SU-DHL-6 (cell line): ENCODE data around the gene ZNF496.

Source experiments
- EZH2phosphoT487 ChIP-seq: fragments of 200-600 bp; sonication (generic), shearing (Covaris generic); conservative IDR thresholded peaks from 2 replicates; pipeline ENCODE4 v1.6.1; 2018; ENCODE audit warnings: mild to moderate bottlenecking, antibody characterized with exemption, low read length, moderate library complexity, mixed read lengths
- TF ChIP-seq, protein P1 (sequence below): fragments of 200-600 bp; sonication (generic); IDR thresholded peaks from one replicate; pipeline ENCODE4 v1.5.1; 2017; ENCODE audit warnings: antibody characterized with exemption, mild to moderate bottlenecking, low read length, moderate library complexity; ENCODE audit not compliant: insufficient read depth, poor library complexity, severe bottlenecking

DNA sequence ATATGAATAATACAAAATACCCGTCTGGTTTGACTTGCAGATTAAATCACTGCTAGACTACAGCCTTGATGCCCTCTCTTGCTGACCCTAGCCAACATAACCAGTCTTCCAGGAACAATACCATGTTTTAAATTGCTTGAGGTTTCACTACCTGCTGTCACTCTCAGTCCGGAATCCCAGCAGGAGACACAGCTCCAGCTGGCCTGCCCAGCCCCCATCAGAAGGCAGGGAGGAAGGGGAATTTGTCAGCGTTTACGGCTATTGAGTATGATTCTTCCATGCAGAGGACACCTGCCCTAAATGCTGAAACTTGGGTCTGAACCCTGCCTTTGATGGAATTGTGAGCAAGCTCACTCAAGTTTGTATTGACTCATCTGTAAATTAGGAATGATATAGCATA is 33.0 kb downstream of the ZNF496 start:
- TF ChIP-seq, protein P1, sequence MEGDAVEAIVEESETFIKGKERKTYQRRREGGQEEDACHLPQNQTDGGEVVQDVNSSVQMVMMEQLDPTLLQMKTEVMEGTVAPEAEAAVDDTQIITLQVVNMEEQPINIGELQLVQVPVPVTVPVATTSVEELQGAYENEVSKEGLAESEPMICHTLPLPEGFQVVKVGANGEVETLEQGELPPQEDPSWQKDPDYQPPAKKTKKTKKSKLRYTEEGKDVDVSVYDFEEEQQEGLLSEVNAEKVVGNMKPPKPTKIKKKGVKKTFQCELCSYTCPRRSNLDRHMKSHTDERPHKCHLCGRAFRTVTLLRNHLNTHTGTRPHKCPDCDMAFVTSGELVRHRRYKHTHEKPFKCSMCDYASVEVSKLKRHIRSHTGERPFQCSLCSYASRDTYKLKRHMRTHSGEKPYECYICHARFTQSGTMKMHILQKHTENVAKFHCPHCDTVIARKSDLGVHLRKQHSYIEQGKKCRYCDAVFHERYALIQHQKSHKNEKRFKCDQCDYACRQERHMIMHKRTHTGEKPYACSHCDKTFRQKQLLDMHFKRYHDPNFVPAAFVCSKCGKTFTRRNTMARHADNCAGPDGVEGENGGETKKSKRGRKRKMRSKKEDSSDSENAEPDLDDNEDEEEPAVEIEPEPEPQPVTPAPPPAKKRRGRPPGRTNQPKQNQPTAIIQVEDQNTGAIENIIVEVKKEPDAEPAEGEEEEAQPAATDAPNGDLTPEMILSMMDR: no peak
- TF ChIP-seq EZH2phosphoT487: no peak
